Lower lobe of right lung (tissue), 2 donors: ENCODE measurements around the gene PDK3. TPM values are rescaled to one million over a fixed set of nuclear protein-coding genes. Genes with fewer than 3 reads are reported as not detected.
A peak's percentile ranks its signal among the peaks of the same experiment; 100 is the strongest.

Experiments
- ATAC-seq, 2 donors: fragments of 200-7000 bp; cut with Tn5 transposase; one replicate each; pipeline ENCODE4 v1.9.1; 2020 to 2022; ENCODE audit warnings: mild to moderate bottlenecking in 2 of 2, moderate library complexity in 2 of 2
- DNase-seq: peaks from one replicate; pipeline ENCODE4 v3.0.0-alpha.2; 2020
- H3K27ac ChIP-seq: fragments of 200-600 bp; one replicate; pipeline ENCODE4 v1.8.0; 2022
- H3K27me3 ChIP-seq: fragments of 200-600 bp; one replicate; pipeline ENCODE4 v1.8.0; 2022; ENCODE audit warnings: low read depth
- H3K36me3 ChIP-seq: fragments of 200-600 bp; one replicate; pipeline ENCODE4 v1.8.0; 2022; ENCODE audit warnings: mild to moderate bottlenecking
- H3K4me1 ChIP-seq: fragments of 200-600 bp; one replicate; pipeline ENCODE4 v1.8.0; 2022
- H3K4me3 ChIP-seq: fragments of 200-600 bp; one replicate; pipeline ENCODE4 v1.8.0; 2022; ENCODE audit warnings: mild to moderate bottlenecking
- H3K9me3 ChIP-seq: fragments of 200-600 bp; one replicate; pipeline ENCODE4 v1.8.0; 2022
- intact Hi-C: fragments of 100-400 bp; cut with DNase I; formaldehyde crosslinking; loops from one replicate; pipeline ENCODE4 v1.11.0; 2022
- total RNA-seq: library from RNA; stranded (reverse); fragmentation: NEBNext Ultra II Directional; extraction: Animal tissue kit (Norgen Biotek cat#: 25700); gene quantifications from one replicate; pipeline ENCODE4 v1.2.1, GENCODE V29; 2021
- TF ChIP-seq, protein P1 (sequence below): fragments of 200-600 bp; IDR thresholded peaks from one replicate; pipeline ENCODE4 v1.8.0; 2022; ENCODE audit warnings: antibody characterized with exemption, mild to moderate bottlenecking
- donor health status: DM: no; HTN: yes; CAD: no; lungs with severe emphysema.

The PDK3 gene
- total RNA-seq, 1 donor from 2014 or later = 22.3 TPM

DNA sequence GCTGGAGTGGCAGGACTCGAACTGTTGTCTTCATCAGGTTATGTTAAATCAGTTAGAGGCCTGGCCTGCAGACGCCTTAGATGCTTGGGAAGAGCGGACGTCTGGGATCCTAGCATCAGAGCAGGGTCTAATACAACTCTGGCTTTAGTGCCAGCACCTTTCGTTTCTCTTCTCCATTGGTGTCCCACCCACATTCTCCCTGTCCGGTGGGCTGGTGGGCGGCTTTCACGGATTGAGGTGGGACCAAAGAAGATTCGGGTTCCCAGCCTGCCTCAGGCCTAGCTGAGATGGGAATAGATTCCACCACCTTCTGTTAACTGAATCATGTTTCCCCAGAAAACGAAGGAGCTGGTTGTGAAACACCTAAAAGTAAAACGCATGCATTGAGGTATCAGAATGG, 939 bp downstream of the PDK3 start:
- peak overlapping the region; percentile 82 for H3K27ac ChIP-seq
- H3K4me3 ChIP-seq = peak overlapping the region; percentile 68

GRCh38 chrX:24468245-24468644, 3.2 kb downstream of the PDK3 start:
- intact Hi-C loops = no loop called here
- TF ChIP-seq, protein P1, sequence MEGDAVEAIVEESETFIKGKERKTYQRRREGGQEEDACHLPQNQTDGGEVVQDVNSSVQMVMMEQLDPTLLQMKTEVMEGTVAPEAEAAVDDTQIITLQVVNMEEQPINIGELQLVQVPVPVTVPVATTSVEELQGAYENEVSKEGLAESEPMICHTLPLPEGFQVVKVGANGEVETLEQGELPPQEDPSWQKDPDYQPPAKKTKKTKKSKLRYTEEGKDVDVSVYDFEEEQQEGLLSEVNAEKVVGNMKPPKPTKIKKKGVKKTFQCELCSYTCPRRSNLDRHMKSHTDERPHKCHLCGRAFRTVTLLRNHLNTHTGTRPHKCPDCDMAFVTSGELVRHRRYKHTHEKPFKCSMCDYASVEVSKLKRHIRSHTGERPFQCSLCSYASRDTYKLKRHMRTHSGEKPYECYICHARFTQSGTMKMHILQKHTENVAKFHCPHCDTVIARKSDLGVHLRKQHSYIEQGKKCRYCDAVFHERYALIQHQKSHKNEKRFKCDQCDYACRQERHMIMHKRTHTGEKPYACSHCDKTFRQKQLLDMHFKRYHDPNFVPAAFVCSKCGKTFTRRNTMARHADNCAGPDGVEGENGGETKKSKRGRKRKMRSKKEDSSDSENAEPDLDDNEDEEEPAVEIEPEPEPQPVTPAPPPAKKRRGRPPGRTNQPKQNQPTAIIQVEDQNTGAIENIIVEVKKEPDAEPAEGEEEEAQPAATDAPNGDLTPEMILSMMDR = no peak
- ATAC-seq (no peak), DNase-seq (no peak)
- Histone ChIP-seq H3K4me1 (peaks cover 6% of the 10 kb centered on the region), H3K27me3 (no peaks in the 10 kb centered on the region), H3K4me3 (no peak overlapping the region), H3K9me3 (no peaks in the 10 kb centered on the region), H3K27ac (no peak overlapping the region), H3K36me3 (no peaks in the 10 kb centered on the region)

More for the DNA sequence above, 939 bp downstream of the PDK3 start:
- Histone ChIP-seq H3K4me1 (peaks cover 6% of the 10 kb centered on the region), H3K27me3 (no peaks in the 10 kb centered on the region), H3K9me3 (no peaks in the 10 kb centered on the region), H3K36me3 (no peaks in the 10 kb centered on the region)
- ATAC-seq (no peak), DNase-seq (no peak)
- TF ChIP-seq, protein P1 = no peak
- intact Hi-C loops = no loop called here

DNA sequence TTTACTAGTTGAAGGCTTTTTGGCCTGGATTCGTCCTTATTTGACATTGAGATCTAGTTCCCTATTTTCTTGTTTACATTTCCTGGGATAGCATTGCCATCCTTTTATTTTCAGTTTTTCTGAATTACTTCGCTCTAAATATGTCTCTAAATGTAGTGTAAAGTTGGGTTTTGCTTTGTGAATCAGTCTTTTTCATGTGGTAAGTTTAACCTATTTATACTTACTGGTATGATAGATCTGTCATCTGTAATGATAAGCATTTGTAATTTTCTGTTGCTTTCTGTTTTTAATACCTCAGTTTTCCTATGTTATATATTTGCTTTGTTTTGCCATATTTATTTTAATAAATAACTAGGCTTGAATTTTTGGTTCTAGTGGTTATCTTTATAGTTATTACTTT, 6.7 kb downstream of the PDK3 start:
- Histone ChIP-seq H3K27me3 (no peaks in the 10 kb centered on the region), H3K9me3 (no peaks in the 10 kb centered on the region), H3K4me3 (no peak overlapping the region), H3K27ac (no peak overlapping the region), H3K4me1 (peaks cover 2% of the 10 kb centered on the region), H3K36me3 (no peaks in the 10 kb centered on the region)
- DNase-seq = no peak
- ATAC-seq = no peak
- TF ChIP-seq, protein P1 = no peak
- intact Hi-C loops = no loop called here

GRCh38 chrX:24475480-24475879, 10.4 kb downstream of the PDK3 start:
- intact Hi-C loops = no loop called here

GRCh38 chrX:24478509-24478908, 13.4 kb downstream of the PDK3 start:
- Histone ChIP-seq H3K4me1 (peaks cover 21% of the 10 kb centered on the region), H3K4me3 (no peak overlapping the region), H3K36me3 (no peaks in the 10 kb centered on the region), H3K27ac (peak overlapping the region; percentile 76), H3K9me3 (no peaks in the 10 kb centered on the region), H3K27me3 (no peaks in the 10 kb centered on the region)
- TF ChIP-seq, protein P1 = no peak
- no peak for ATAC-seq
- DNase-seq = no peak
- intact Hi-C loops = no loop called here

More at GRCh38 chrX:24475480-24475879, 10.4 kb downstream of the PDK3 start:
- no peak for DNase-seq
- no peaks in the 10 kb centered on the region for H3K27me3 ChIP-seq
- TF ChIP-seq, protein P1 = no peak
- H3K4me3 ChIP-seq = no peak overlapping the region
- no peaks in the 10 kb centered on the region for H3K36me3 ChIP-seq
- no peak for ATAC-seq
- no peaks in the 10 kb centered on the region for H3K9me3 ChIP-seq
- H3K4me1 ChIP-seq = peaks cover 18% of the 10 kb centered on the region
- no peak overlapping the region for H3K27ac ChIP-seq

GRCh38 chrX:24479924-24480323, 14.8 kb downstream of the PDK3 start:
- Histone ChIP-seq H3K4me3 (peak overlapping the region; percentile 26), H3K4me1 (peaks cover 21% of the 10 kb centered on the region), H3K9me3 (no peaks in the 10 kb centered on the region), H3K27me3 (no peaks in the 10 kb centered on the region), H3K36me3 (no peaks in the 10 kb centered on the region), H3K27ac (peak overlapping the region; percentile 76)
- ATAC-seq (peak; percentile 92 to 95), DNase-seq (peak; percentile 63)
- intact Hi-C loops = no loop called here
- TF ChIP-seq, protein P1 = no peak
